Right ventricle myocardium inferior (tissue), 1 donor: ENCODE data around the gene PRKCE. TPM values are rescaled to one million over a fixed set of nuclear protein-coding genes. Genes with fewer than 3 reads are reported as not detected.
"Not testable (repeated sequence)": the region's sequence is repeated elsewhere in the genome, so short reads cannot be mapped to it uniquely, and the experiment has no call there.

Experiments used
- ATAC-seq: fragments of 200-7000 bp; cut with Tn5 transposase; one replicate; pipeline ENCODE4 v1.9.1; 2020; ENCODE audit warnings: mild to moderate bottlenecking, moderate library complexity
- DNase-seq: peaks from one replicate; pipeline ENCODE4 v3.0.0; 2021; ENCODE audit errors: missing footprints
- intact Hi-C: fragments of 100-400 bp; cut with DNase I; formaldehyde crosslinking; loops from one replicate; pipeline ENCODE4 v1.11.0; 2022
- total RNA-seq: library from RNA; stranded (reverse); fragmentation: NEBNext Ultra II Directional; extraction: Animal tissue kit (Norgen Biotek cat#: 25700); gene quantifications from one replicate; pipeline ENCODE4 v1.2.1, GENCODE V29; 2021
- donor health status: DM: no; HTN: yes; CAD: no; lungs with severe emphysema.

Gene PRKCE
- total RNA-seq, 1 donor from 2014 or later: 17.8 TPM

DNA sequence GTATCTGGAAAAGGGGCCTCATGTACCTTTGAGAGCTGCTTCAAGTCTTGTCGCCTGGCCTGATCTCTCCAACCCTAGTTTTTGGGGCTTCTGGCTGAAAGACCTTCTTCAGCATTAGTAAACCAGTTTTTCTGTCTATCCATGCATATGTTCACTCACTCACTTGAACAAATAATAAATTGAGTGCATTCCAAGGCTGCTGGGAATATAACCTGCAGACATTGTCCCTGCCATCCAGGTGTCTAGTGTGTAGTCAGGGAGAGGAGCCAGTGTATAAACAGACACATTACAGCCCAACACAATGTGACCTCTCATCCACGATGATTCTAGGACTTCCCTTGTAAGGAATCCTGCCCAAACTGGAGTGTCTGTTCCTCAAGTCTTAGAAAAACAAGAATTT, 262.1 kb downstream of the PRKCE start:
- intact Hi-C loops: no loop called here
- ATAC-seq: no peak
- DNase-seq: no peak

DNA sequence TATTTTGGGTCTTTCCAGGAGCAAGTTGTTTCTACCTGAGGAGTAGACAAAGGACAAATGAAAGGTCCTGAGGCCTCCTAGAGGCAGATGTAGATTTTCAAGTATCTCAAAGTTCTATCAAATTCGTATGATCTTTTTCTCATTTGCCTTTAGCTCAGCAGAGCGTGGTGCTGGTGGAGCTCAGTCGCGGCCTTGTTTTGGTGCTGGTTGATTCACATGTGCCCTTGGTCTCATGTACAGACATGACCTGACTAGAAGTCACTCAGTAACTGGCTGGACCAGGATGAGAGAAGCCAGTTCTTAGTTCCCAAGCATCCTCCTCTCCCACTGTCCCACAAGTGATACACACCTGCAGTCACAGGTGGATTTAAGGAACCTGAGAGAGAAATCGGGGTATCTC, 264.0 kb downstream of the PRKCE start:
- intact Hi-C loops: no loop called here
- ATAC-seq: no peak
- no peak for DNase-seq

DNA sequence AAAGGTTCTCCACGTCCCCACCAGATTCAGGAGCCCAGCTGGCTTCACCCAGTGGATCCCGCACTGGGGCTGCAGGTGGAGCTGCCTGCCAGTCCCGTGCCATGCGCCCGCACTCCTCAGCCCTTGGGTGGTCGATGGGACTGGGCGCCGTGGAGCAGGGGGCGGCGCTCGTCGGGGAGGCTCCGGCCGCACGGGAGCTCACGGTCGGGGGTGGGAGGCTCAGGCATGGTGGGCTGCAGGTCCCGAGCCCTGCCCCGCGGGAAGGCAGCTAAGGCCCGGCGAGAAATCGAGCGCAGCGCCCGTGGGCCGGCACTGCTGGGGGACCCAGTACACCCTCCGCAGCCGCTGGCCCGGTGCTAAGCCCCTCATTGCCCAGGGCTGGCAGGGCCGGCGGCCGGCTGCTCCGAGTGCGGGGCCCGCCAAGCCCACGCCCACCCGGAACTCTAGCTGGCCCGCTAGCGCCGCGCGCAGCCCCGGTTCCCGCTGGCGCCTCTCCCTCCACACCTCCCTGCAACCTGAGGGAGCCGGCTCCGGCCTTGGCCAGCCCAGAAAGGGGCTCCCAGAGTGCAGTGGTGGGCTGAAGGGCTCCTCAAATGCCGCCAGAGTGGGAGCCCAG, 266.2 kb downstream of the PRKCE start:
- DNase-seq, ATAC-seq, intact Hi-C loops: not testable (repeated sequence)

DNA sequence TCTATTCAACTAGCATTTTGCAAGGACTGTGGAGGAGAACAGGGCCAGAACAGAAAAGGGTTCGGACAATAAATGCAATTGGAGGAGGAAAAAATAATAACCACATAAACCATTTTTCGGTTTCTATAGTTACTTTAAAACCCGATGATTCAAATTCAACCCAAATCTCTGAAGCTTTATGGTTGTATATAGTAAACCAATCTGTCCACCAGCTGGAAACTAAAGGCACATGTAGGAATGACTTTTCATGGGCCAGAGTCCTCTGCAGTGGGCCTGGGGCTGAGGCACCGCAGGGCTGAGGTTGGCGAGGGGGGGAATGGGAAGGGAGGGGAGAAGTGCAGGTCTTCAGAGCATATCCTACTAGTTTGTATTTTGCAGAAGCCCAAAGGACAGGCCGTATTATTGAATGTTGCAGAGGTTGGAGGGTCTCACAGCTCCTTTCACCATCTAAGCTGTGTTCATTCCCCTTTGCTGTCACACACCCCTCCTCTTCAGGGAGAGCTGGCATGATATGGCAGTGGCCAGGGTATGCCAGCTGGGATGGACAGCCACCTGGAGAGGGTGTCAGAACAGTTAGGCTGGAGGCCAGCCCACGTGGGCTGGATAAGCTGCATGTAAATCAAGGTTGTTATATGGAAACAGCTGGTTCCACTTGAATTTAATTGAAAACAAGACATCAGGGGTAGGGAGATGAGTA, 267.1 kb downstream of the PRKCE start:
- no peak for DNase-seq
- no peak for ATAC-seq
- intact Hi-C loops: no loop called here

DNA sequence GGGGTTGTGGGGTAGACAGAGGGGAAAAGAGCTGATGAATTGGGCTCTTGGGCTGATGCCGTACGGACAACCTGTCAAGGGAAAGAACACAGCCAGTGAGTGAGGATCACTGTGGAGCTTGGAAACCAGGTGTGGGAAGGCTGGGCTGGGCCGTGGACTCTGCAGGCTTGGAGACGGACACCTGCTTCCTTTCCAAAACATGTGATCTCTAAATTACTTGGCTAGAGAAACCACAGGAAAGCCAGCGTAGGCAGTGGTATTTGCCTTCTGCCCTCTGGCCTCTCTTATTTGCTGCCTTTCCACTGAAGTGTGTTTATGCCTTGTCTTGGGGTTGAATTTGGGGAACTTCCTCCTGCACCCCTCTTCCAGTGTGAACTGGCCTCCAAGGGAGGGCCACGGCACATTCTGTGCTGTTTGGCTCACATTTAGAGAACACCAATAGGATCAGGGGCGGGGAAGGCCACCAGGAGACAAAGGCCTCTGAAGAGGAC, 267.7 kb downstream of the PRKCE start:
- intact Hi-C loops: no loop called here
- ATAC-seq (no peak), DNase-seq (no peak)

DNA sequence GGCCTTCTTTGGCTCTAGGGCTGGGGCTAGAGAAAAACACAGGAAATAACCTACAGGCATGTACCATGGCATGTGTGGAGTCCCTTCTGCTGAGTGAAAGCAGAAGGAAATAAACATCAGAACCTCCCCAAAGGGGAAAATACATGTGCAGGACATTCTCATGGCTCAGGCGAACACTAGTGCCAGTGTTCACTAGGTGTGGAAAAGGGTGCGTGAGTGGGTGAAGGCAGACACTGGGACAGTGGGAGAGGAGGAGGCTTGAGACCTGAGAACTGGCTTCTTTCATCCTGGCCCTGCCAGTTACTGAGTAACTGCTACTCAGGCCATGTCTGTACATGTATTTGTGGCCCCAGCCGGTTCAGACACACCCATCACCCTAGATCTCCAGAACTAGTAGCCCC, 268.2 kb downstream of the PRKCE start:
- no peak for ATAC-seq
- intact Hi-C loops: no loop called here
- no peak for DNase-seq

GRCh38 chr2:45921921-45922320, 270.4 kb downstream of the PRKCE start:
- DNase-seq (no peak), ATAC-seq (no peak)
- intact Hi-C loops: loop anchor here (2.0 kb wide), 2 partner anchors 39 to 99 kb away; no protein-coding TSS in a partner anchor

- DNase-seq: peak; percentile 76
- intact Hi-C loops: loop anchor here (2.0 kb wide), 2 partner anchors 40 to 100 kb away; no protein-coding TSS in a partner anchor
- peak; percentile 92 for ATAC-seq
Observed at GRCh38 chr2:45922577-45922988, 271.1 kb downstream of the PRKCE start.

- intact Hi-C loops: loop anchor here (2.0 kb wide), 2 partner anchors 41 to 101 kb away; no protein-coding TSS in a partner anchor
- DNase-seq (no peak), ATAC-seq (no peak)
Observed at GRCh38 chr2:45923701-45924100, 272.2 kb downstream of the PRKCE start.

- ATAC-seq: no peak
- no peak for DNase-seq
- intact Hi-C loops: no loop called here
Observed at GRCh38 chr2:45925026-45925425, 273.6 kb downstream of the PRKCE start.

DNA sequence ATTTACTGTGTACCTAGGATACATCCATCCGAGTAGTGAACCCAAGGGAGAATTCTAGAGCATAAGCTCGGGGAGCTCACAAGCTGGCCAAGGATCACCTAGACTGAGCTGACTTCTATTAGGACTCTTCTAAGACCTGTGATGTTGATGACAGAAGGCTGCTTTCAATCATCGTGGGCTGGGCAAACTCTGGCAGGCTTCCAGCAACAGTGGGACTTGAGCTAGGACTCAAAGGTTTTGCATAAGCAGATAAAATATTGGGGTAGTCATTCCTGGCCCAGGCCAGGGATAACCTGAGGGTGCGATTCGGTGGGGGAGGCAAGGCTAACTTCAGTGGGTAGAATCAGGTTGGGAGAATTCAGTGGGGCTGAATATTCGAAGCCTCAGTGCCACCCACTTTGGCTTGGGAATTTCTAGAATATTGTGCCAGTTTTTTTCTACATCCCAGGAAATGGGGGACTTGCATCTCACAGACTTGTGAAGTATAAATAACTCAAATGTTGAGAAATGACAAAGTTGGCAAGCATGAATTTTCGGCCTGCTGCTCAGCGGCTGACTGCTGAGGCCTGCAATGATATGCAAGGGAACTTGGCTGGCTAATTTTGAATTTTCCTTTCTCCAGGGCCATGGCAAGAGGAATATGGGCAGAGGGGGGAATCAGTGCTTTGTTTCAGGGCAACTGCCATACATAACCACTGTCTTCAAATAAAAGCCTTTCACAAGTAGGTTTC, 274.3 kb downstream of the PRKCE start:
- DNase-seq: no peak
- intact Hi-C loops: no loop called here
- no peak for ATAC-seq

DNA sequence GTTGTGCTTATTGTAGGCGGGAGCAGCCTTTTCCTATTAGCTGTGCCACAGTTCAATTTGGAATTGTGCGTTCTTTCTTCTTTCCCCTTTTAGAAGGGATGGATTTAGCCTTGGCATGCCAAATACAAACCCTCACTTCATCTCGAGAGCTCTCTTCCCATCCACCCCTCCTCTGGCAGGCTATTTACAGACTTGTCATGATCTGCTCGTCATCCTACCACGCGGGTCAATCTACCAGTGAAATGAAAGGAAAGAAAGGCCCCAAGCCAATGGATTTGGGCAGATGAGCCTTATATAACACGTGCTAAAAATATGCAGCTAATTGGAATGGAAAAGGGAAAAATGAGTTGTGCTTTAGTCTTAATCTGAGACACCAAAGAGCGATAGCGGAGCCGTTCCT, 277.5 kb downstream of the PRKCE start:
- no peak for DNase-seq
- ATAC-seq: peak; percentile 82
- intact Hi-C loops: no loop called here

- DNase-seq (no peak), ATAC-seq (no peak)
- intact Hi-C loops: no loop called here
Observed at GRCh38 chr2:45929674-45930395, 278.4 kb downstream of the PRKCE start.

- ATAC-seq (no peak), DNase-seq (no peak)
- intact Hi-C loops: no loop called here
Observed at GRCh38 chr2:45930396-45930792, 278.9 kb downstream of the PRKCE start.

GRCh38 chr2:45932278-45932975, 281.0 kb downstream of the PRKCE start:
- DNase-seq: no peak
- intact Hi-C loops: no loop called here
- no peak for ATAC-seq

GRCh38 chr2:45935791-45936622, 284.5 kb downstream of the PRKCE start:
- DNase-seq (peak; percentile 94), ATAC-seq (peak; percentile 89)
- intact Hi-C loops: loop anchor here (2.0 to 5.0 kb wide), 3 partner anchors 49 to 293 kb away; no protein-coding TSS in a partner anchor

GRCh38 chr2:45936623-45936979, 285.1 kb downstream of the PRKCE start:
- intact Hi-C loops: loop anchor here (2.0 to 5.0 kb wide), 3 partner anchors 49 to 294 kb away; no protein-coding TSS in a partner anchor
- no peak for ATAC-seq

More at GRCh38 chr2:45936623-45936979, 285.1 kb downstream of the PRKCE start:
- no peak for DNase-seq
